Loucy (cell line): ENCODE data around the gene CELA3B.
"Not testable (repeated sequence)": the region's sequence is repeated elsewhere in the genome, so short reads cannot be mapped to it uniquely, and the experiment has no call there.

Experiments
- EZH2phosphoT487 ChIP-seq: fragments of 200-600 bp; IDR thresholded peaks from 2 replicates; pipeline ENCODE4 v1.6.1; 2018; ENCODE audit warnings: antibody characterized with exemption, mild to moderate bottlenecking, moderate library complexity, borderline replicate concordance
- TF ChIP-seq, protein P1 (sequence below): fragments of 200-600 bp; sonication (generic); conservative IDR thresholded peaks from 2 replicates; pipeline ENCODE4 v1.5.1; 2014; ENCODE audit warnings: mild to moderate bottlenecking, antibody characterized with exemption, low read length

DNA sequence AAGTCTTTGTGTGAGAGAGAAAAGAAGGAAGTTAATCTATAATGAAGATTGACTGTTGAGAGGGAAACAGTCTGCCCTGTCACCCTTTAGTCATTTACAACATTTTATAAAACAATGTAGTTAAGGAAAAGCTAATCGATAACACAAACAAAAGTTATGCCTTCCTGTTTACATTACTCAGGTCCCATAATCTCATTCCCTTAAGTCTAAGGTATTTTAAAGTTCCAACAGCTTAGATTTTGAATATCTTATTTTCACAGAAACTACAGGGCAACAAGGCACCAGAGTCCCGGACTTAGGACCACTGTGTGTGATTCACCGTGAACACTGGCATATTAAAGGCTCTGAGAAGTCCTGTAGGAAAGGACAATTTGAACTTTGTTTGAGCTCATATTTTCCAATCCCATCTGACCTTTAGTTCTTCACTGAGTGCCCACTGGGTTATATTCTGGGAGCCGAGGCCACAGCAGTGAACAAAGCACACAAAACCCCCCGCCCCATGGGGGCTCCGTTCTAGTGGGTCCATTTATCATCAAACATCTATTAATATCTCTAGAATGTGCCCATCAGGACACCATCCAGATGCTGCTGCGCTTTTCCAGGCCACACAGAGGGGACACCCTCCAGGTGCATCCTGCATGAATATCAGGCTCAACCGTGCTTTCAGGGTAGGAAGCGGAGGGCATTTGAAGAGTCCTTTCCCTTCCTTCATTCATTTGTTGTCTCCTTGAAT is 21.2 kb downstream of the CELA3B start:
- TF ChIP-seq, protein P1, sequence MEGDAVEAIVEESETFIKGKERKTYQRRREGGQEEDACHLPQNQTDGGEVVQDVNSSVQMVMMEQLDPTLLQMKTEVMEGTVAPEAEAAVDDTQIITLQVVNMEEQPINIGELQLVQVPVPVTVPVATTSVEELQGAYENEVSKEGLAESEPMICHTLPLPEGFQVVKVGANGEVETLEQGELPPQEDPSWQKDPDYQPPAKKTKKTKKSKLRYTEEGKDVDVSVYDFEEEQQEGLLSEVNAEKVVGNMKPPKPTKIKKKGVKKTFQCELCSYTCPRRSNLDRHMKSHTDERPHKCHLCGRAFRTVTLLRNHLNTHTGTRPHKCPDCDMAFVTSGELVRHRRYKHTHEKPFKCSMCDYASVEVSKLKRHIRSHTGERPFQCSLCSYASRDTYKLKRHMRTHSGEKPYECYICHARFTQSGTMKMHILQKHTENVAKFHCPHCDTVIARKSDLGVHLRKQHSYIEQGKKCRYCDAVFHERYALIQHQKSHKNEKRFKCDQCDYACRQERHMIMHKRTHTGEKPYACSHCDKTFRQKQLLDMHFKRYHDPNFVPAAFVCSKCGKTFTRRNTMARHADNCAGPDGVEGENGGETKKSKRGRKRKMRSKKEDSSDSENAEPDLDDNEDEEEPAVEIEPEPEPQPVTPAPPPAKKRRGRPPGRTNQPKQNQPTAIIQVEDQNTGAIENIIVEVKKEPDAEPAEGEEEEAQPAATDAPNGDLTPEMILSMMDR, result not testable (repeated sequence)
- TF ChIP-seq EZH2phosphoT487, result not testable (repeated sequence)
